NCI-H1417 treated with DMSO at 0.1 percent for 48 hours (cell line): ENCODE results near the gene ADGRL1.
"Not testable (repeated sequence)": the region's sequence is repeated elsewhere in the genome, so short reads cannot be mapped to it uniquely, and the experiment has no call there.

Source experiments
- DNase-seq: peaks from one replicate; lab custom pipeline; 2025; lab: John Stamatoyannopoulos, UW

The ADGRL1 gene

GRCh38 chr19:14161305-14161704, 44.7 kb downstream of the ADGRL1 start:
- no peak for DNase-seq

- DNase-seq: no peak
These were observed 45.8 kb downstream of the ADGRL1 start for GRCh38 chr19:14160017-14160703.

GRCh38 chr19:14159059-14159458, 46.9 kb downstream of the ADGRL1 start:
- DNase-seq: no peak

GRCh38 chr19:14158276-14159023, 47.5 kb downstream of the ADGRL1 start:
- DNase-seq: no peak

GRCh38 chr19:14156971-14157717, 48.8 kb downstream of the ADGRL1 start:
- DNase-seq: no peak

- DNase-seq: no peak
These were observed 49.8 kb downstream of the ADGRL1 start for GRCh38 chr19:14156122-14156521.

GRCh38 chr19:14155371-14155770, 50.6 kb downstream of the ADGRL1 start:
- no peak for DNase-seq

GRCh38 chr19:14152713-14153112, 53.3 kb downstream of the ADGRL1 start:
- no peak for DNase-seq

- no peak for DNase-seq
These were observed 55.0 kb downstream of the ADGRL1 start for GRCh38 chr19:14150770-14151661.

GRCh38 chr19:14150041-14150769, 55.8 kb downstream of the ADGRL1 start:
- no peak for DNase-seq

GRCh38 chr19:14149509-14149994, 56.4 kb downstream of the ADGRL1 start:
- no peak for DNase-seq

- DNase-seq: no peak
These were observed 57.1 kb downstream of the ADGRL1 start for GRCh38 chr19:14148751-14149410.

- no peak for DNase-seq
These were observed 58.0 kb downstream of the ADGRL1 start for GRCh38 chr19:14147797-14148605.

GRCh38 chr19:14146789-14147216, 59.2 kb downstream of the ADGRL1 start:
- DNase-seq: no peak

- not testable (repeated sequence) for DNase-seq
These were observed 59.8 kb downstream of the ADGRL1 start for GRCh38 chr19:14146169-14146568.

- DNase-seq: no peak
These were observed 60.6 kb downstream of the ADGRL1 start for GRCh38 chr19:14145381-14145780.

- DNase-seq: no peak
These were observed 63.4 kb downstream of the ADGRL1 start for GRCh38 chr19:14142262-14143190.

GRCh38 chr19:14141041-14141440, 64.9 kb downstream of the ADGRL1 start:
- no peak for DNase-seq
